NOMO-1 (cell line): Measurements from ENCODE around the gene TNFAIP1.

Experiments
- DNase-seq, 2 experiments: peaks; one replicate each; lab custom pipeline; 2025; ENCODE audit not compliant: unreplicated experiment in 2 of 2; lab: John Stamatoyannopoulos, UW

Gene TNFAIP1

GRCh38 chr17:28370035-28370743 lies 34.6 kb downstream of the TNFAIP1 start, which contains the start of gene VTN:
VTN (minus strand) TSS chr17:28370307; CDS start chr17:28370203, 104 bp downstream.
- DNase-seq, result peak in 1 of 2 experiments; percentile 19

GRCh38 chr17:28370744-28371103 lies 35.2 kb downstream of the TNFAIP1 start:
- no peak for DNase-seq

GRCh38 chr17:28371245-28372202 lies 36.0 kb downstream of the TNFAIP1 start, which contains the start of gene SARM1:
SARM1 (plus strand) TSS chr17:28371694; CDS start chr17:28372033, 339 bp downstream.
- DNase-seq, result peak in 1 of 2 experiments; percentile 12

- DNase-seq, result no peak
Measured at GRCh38 chr17:28372203-28372944, 36.8 kb downstream of the TNFAIP1 start.

- no peak for DNase-seq
Measured at GRCh38 chr17:28372945-28373274, 37.3 kb downstream of the TNFAIP1 start.

- DNase-seq, result no peak
Measured at GRCh38 chr17:28379814-28380801, 44.5 kb downstream of the TNFAIP1 start.

GRCh38 chr17:28381141-28381825 lies 45.7 kb downstream of the TNFAIP1 start:
- no peak for DNase-seq

GRCh38 chr17:28384281-28385036 lies 48.9 kb downstream of the TNFAIP1 start:
- DNase-seq, result peak; percentile 56 to 66

GRCh38 chr17:28385037-28385400 lies 49.5 kb downstream of the TNFAIP1 start:
- DNase-seq, result no peak

GRCh38 chr17:28385406-28385805 lies 49.8 kb downstream of the TNFAIP1 start:
- DNase-seq, result no peak

- no peak for DNase-seq
Measured at GRCh38 chr17:28386391-28386790, 50.8 kb downstream of the TNFAIP1 start.

- no peak for DNase-seq
Measured at GRCh38 chr17:28388106-28388505, 52.5 kb downstream of the TNFAIP1 start.

GRCh38 chr17:28390141-28390540 lies 54.6 kb downstream of the TNFAIP1 start:
- DNase-seq, result no peak

GRCh38 chr17:28390563-28390962 lies 55.0 kb downstream of the TNFAIP1 start:
- DNase-seq, result no peak

GRCh38 chr17:28390984-28391383 lies 55.4 kb downstream of the TNFAIP1 start:
- no peak for DNase-seq

- DNase-seq, result no peak
Measured at GRCh38 chr17:28391401-28391800, 55.8 kb downstream of the TNFAIP1 start.

- DNase-seq, result no peak
Measured at GRCh38 chr17:28392491-28392890, 56.9 kb downstream of the TNFAIP1 start.

- no peak for DNase-seq
Measured at GRCh38 chr17:28394337-28395116, 59.0 kb downstream of the TNFAIP1 start.
